Measurements from ENCODE around the gene SCYGR8.

Gene SCYGR8

GRCh38 chr2:227761740-227762476 lies 16.2 kb downstream of the SCYGR8 start:
- no peak for DNase-seq

- DNase-seq: no peak
Observed at GRCh38 chr2:227765788-227766372, 20.2 kb downstream of the SCYGR8 start.

- DNase-seq: no peak
Observed at GRCh38 chr2:227766373-227766883, 20.7 kb downstream of the SCYGR8 start.

GRCh38 chr2:227767830-227768229 lies 22.1 kb downstream of the SCYGR8 start:
- no peak for DNase-seq

GRCh38 chr2:227772197-227772661 lies 26.5 kb downstream of the SCYGR8 start:
- no peak for DNase-seq

- DNase-seq: no peak
Observed at GRCh38 chr2:227772932-227773331, 27.2 kb downstream of the SCYGR8 start.

- DNase-seq: no peak
Observed at GRCh38 chr2:227774011-227774624, 28.4 kb downstream of the SCYGR8 start.

- DNase-seq: no peak
Observed at GRCh38 chr2:227774895-227775842, 29.5 kb downstream of the SCYGR8 start.

GRCh38 chr2:227780981-227781615 lies 35.4 kb downstream of the SCYGR8 start:
- DNase-seq: no peak

- DNase-seq: no peak
Observed at GRCh38 chr2:227781841-227782240, 36.1 kb downstream of the SCYGR8 start.

GRCh38 chr2:227782804-227783203 lies 37.1 kb downstream of the SCYGR8 start:
- no peak for DNase-seq

GRCh38 chr2:227783404-227784138 lies 37.9 kb downstream of the SCYGR8 start:
- no peak for DNase-seq

- no peak for DNase-seq
Observed at GRCh38 chr2:227785293-227785692, 39.6 kb downstream of the SCYGR8 start.

- no peak for DNase-seq
Observed at GRCh38 chr2:227788561-227789018, 42.9 kb downstream of the SCYGR8 start.

GRCh38 chr2:227789803-227790202 lies 44.1 kb downstream of the SCYGR8 start:
- DNase-seq: no peak

GRCh38 chr2:227793148-227793712 lies 47.5 kb downstream of the SCYGR8 start:
- no peak for DNase-seq

Measured in NCI-H1436 treated with DMSO at 0.1 percent for 48 hours (cell line).